H1 (cell line): ENCODE measurements around the gene KIF1B. TPM values are rescaled to one million over a fixed set of nuclear protein-coding genes. Genes with fewer than 3 reads are reported as not detected.

Experiments
- CTCF ChIA-PET: fragments of 300-600 bp; sonication (Branson Sonifier 250); formaldehyde crosslinking; loops from one replicate; lab custom pipeline; 2021; ENCODE audit not compliant: partially characterized antibody; lab: Charles Lee
- POLR2A ChIA-PET: fragments of 300-600 bp; sonication (Branson Sonifier 250); formaldehyde crosslinking; loops from one replicate; lab custom pipeline; 2021; ENCODE audit warnings: inconsistent platforms; ENCODE audit not compliant: partially characterized antibody; lab: Charles Lee
- DNase-seq, 2 experiments: peaks; one replicate each; pipeline versions ENCODE4 v3.0.0 to v3.0.0-alpha.2; 2010 to 2022; ENCODE audit warnings: low spot score in 2 of 2, low read depth in 1 of 2, mixed read lengths in 1 of 2
- FAIRE-seq: peaks from 2 replicates; lab custom pipeline; 2011; peaks lifted over from hg19 to GRCh38; lab: Jason Lieb, UNC
- H2AFZ ChIP-seq: 2 replicates; pipeline ENCODE4 v1.8.1; 2012; ENCODE audit warnings: low read length, inconsistent platforms
- H2AK5ac ChIP-seq: 2 replicates; pipeline ENCODE4 v1.6.1; 2013; ENCODE audit warnings: low read depth, low read length
- H2BK120ac ChIP-seq: replicated peaks from 2 replicates; pipeline ENCODE3; 2013; ENCODE audit warnings: low read depth, low read length, inconsistent platforms
- H2BK12ac ChIP-seq: 2 replicates; pipeline ENCODE4 v1.6.1; 2013; ENCODE audit warnings: low read depth, low read length
- H2BK15ac ChIP-seq: 2 replicates; pipeline ENCODE4 v1.6.1; 2013; ENCODE audit warnings: low read length
- H2BK20ac ChIP-seq: 2 replicates; pipeline ENCODE4 v1.6.1; 2013; ENCODE audit warnings: low read length
- H2BK5ac ChIP-seq: 2 replicates; pipeline ENCODE4 v1.6.1; 2013; ENCODE audit warnings: low read depth, low read length
- H3K14ac ChIP-seq: 2 replicates; pipeline ENCODE4 v1.6.1; 2013; ENCODE audit warnings: inconsistent platforms; ENCODE audit not compliant: insufficient read length
- H3K18ac ChIP-seq: 2 replicates; pipeline ENCODE4 v1.6.1; 2013; ENCODE audit warnings: low read length; ENCODE audit errors: extremely low read depth
- H3K23ac ChIP-seq: 2 replicates; pipeline ENCODE4 v1.6.1; 2013; ENCODE audit warnings: inconsistent platforms; ENCODE audit not compliant: insufficient read length
- H3K23me2 ChIP-seq: 2 replicates; pipeline ENCODE4 v1.6.1; 2013; ENCODE audit warnings: low read depth, low read length
- H3K27ac ChIP-seq: 2 replicates; pipeline ENCODE4 v1.6.1; 2011; ENCODE audit warnings: low read depth, low read length, inconsistent platforms
- H3K27me3 ChIP-seq, 4 experiments: replicated peaks in 1 of 4; 1 replicate in 1 of 4; 2 replicates in 3 of 4; pipeline versions ENCODE4 v1.6.1 to v1.8.1; 2011 to 2013; ENCODE audit warnings: low read length in 3 of 4, mild to moderate bottlenecking in 3 of 4, inconsistent platforms in 2 of 4, mixed read lengths in 2 of 4, moderate library complexity in 1 of 4; ENCODE audit not compliant: control insufficient read depth in 3 of 4, insufficient read depth in 3 of 4; ENCODE audit errors: extremely low read depth in 1 of 4
- H3K36me3 ChIP-seq, 4 experiments: 2 replicates each; pipeline versions ENCODE4 v1.6.1 to v1.8.1; 2011 to 2013; ENCODE audit warnings: mild to moderate bottlenecking in 4 of 4, low read length in 3 of 4, moderate library complexity in 2 of 4, control low read depth in 1 of 4, inconsistent platforms in 1 of 4; ENCODE audit not compliant: insufficient read depth in 4 of 4, control insufficient read depth in 2 of 4
- H3K4ac ChIP-seq: replicated peaks from 2 replicates; pipeline ENCODE3; 2013; ENCODE audit warnings: low read length, low read depth, mixed read lengths, inconsistent platforms; ENCODE audit not compliant: insufficient read length
- H3K4me1 ChIP-seq, 4 experiments: replicated peaks in 1 of 4; 1 replicate in 1 of 4; 2 replicates in 3 of 4; pipeline versions ENCODE4 v1.6.1 to v1.8.1; 2011 to 2013; ENCODE audit warnings: low read length in 3 of 4, inconsistent platforms in 2 of 4, mixed read lengths in 1 of 4; ENCODE audit not compliant: insufficient read depth in 4 of 4, control insufficient read depth in 3 of 4
- H3K4me2 ChIP-seq, 2 experiments: 2 replicates each; pipeline versions ENCODE4 v1.6.1 to v1.8.1; 2011 to 2013; ENCODE audit warnings: low read depth in 2 of 2, low read length in 2 of 2, control low read depth in 1 of 2, inconsistent platforms in 1 of 2, mild to moderate bottlenecking in 1 of 2; ENCODE audit not compliant: insufficient read depth in 1 of 2
- H3K4me3 ChIP-seq, 4 experiments: fragments of 200-600, 300-600 bp in 1 of 4; sonication (generic), shearing (Covaris generic), sonication (Bioruptor Twin) in 1 of 4; 2 replicates each; pipeline versions ENCODE4 v1.5.1 to v1.8.1; 2011 to 2016; ENCODE audit warnings: low read length in 4 of 4, low read depth in 3 of 4, control low read depth in 2 of 4, inconsistent platforms in 2 of 4, mild to moderate bottlenecking in 2 of 4, mixed read lengths in 1 of 4, moderate library complexity in 1 of 4; ENCODE audit not compliant: insufficient read depth in 2 of 4; ENCODE audit errors: extremely low read depth in 1 of 4
- H3K56ac ChIP-seq: replicated peaks from 2 replicates; pipeline ENCODE3; 2013; ENCODE audit warnings: low read depth, mild to moderate bottlenecking, mixed read lengths, low read length, inconsistent platforms; ENCODE audit not compliant: insufficient read length
- H3K79me1 ChIP-seq: 2 replicates; pipeline ENCODE4 v1.6.1; 2013; ENCODE audit warnings: low read depth, low read length, control low read depth
- H3K79me2 ChIP-seq, 2 experiments: 2 replicates each; pipeline versions ENCODE4 v1.6.1 to v1.8.1; 2012 to 2013; ENCODE audit warnings: low read length in 2 of 2, mild to moderate bottlenecking in 2 of 2, inconsistent platforms in 1 of 2; ENCODE audit not compliant: insufficient read depth in 2 of 2, control insufficient read depth in 1 of 2
- H3K9ac ChIP-seq, 4 experiments: replicated peaks in 1 of 4; 1 replicate in 1 of 4; 2 replicates in 3 of 4; pipeline versions ENCODE4 v1.6.1 to v1.8.1; 2011 to 2013; ENCODE audit warnings: low read depth in 3 of 4, low read length in 3 of 4, control low read depth in 2 of 4, mild to moderate bottlenecking in 2 of 4, moderate library complexity in 2 of 4, inconsistent platforms in 1 of 4; ENCODE audit errors: extremely low read depth in 1 of 4
- H3K9me3 ChIP-seq, 2 experiments: 2 replicates each; pipeline versions ENCODE4 v1.6.1 to v1.8.1; 2012 to 2013; ENCODE audit warnings: mild to moderate bottlenecking in 2 of 2, moderate library complexity in 2 of 2, control low read depth in 1 of 2, inconsistent platforms in 1 of 2, low read depth in 1 of 2, low read length in 1 of 2, mixed read lengths in 1 of 2; ENCODE audit not compliant: insufficient read depth in 2 of 2
- H4K20me1 ChIP-seq, 2 experiments: replicated peaks in 1 of 2; 2 replicates each; pipeline versions ENCODE3 to v1.8.1; 2011 to 2013; ENCODE audit warnings: inconsistent platforms in 2 of 2, low read length in 2 of 2, mild to moderate bottlenecking in 1 of 2; ENCODE audit not compliant: insufficient read depth in 2 of 2, control insufficient read depth in 1 of 2
- H4K5ac ChIP-seq: 2 replicates; pipeline ENCODE4 v1.6.1; 2013; ENCODE audit warnings: low read length, low read depth, mixed read lengths, inconsistent platforms; ENCODE audit not compliant: insufficient read length
- H4K8ac ChIP-seq: 2 replicates; pipeline ENCODE4 v1.8.0; 2013; ENCODE audit warnings: mild to moderate bottlenecking, moderate library complexity, low read length, inconsistent platforms; ENCODE audit not compliant: insufficient read depth; ENCODE audit errors: extremely low read depth
- H4K91ac ChIP-seq: replicated peaks from 2 replicates; pipeline ENCODE3; 2013; ENCODE audit warnings: low read length, mixed read lengths, inconsistent platforms; ENCODE audit not compliant: insufficient read length
- ASH2L ChIP-seq: fragments of 200-600, 300-600 bp; sonication (generic); IDR thresholded peaks from one replicate; pipeline ENCODE4 v1.7.1; 2017; ENCODE audit warnings: low read length
- BACH1 ChIP-seq: IDR thresholded peaks from 2 replicates; pipeline ENCODE4 v1.6.1; 2012; ENCODE audit warnings: low read length, improper control_type of control experiment
- BRCA1 ChIP-seq: IDR thresholded peaks from 2 replicates; pipeline ENCODE4 v1.6.1; 2012; ENCODE audit warnings: low read depth, low read length, improper control_type of control experiment
- CREB1 ChIP-seq: IDR thresholded peaks from 2 replicates; pipeline ENCODE4 v1.6.1; 2012; ENCODE audit warnings: inconsistent platforms
- FOSL1 ChIP-seq: IDR thresholded peaks from 2 replicates; pipeline ENCODE4 v1.6.1; 2011; ENCODE audit warnings: mild to moderate bottlenecking, low read depth, low read length, moderate library complexity; ENCODE audit not compliant: insufficient read depth
- GTF2F1 ChIP-seq: IDR thresholded peaks from 2 replicates; pipeline ENCODE4 v1.6.1; 2012; ENCODE audit warnings: low read depth, low read length, improper control_type of control experiment, borderline replicate concordance
- RAD21 ChIP-seq, 2 experiments: IDR thresholded peaks in 1 of 2; conservative IDR thresholded peaks in 1 of 2; 2 replicates each; pipeline ENCODE4 v1.6.1; 2011; ENCODE audit warnings: low read depth in 2 of 2, low read length in 2 of 2, improper control_type of control experiment in 1 of 2, inconsistent platforms in 1 of 2, mild to moderate bottlenecking in 1 of 2, moderate library complexity in 1 of 2
- SUZ12 ChIP-seq: fragments of 200-600 bp; sonication (generic); IDR thresholded peaks from 2 replicates; pipeline ENCODE4 v1.6.1; 2012; ENCODE audit warnings: mild to moderate bottlenecking, inconsistent platforms, low read length, moderate library complexity, mixed read lengths
- YY1 ChIP-seq: IDR thresholded peaks from 2 replicates; pipeline ENCODE4 v1.6.1; 2011; ENCODE audit warnings: low read depth, mild to moderate bottlenecking, low read length
- WGBS, 2 experiments: shearing (Covaris generic) in 1 of 2; methylation state at CpG; one replicate each; pipeline versions ENCODE4 v1.1.6 to v1.1.7; 2013 to 2015; ENCODE audit warnings: low lambda C conversion rate in 2 of 2, mixed read lengths in 2 of 2, inconsistent platforms in 1 of 2, low coverage in 1 of 2, missing lambda C conversion rate in 1 of 2; ENCODE audit not compliant: insufficient replicate concordance in 2 of 2, insufficient coverage in 1 of 2, insufficient read length in 1 of 2; ENCODE audit errors: extremely low coverage in 1 of 2, missing lambda C conversion rate in 1 of 2; 5-methylcytosine and 5-hydroxymethylcytosine counted together
- polyA plus RNA-seq, 7 experiments: library from polyadenylated mRNA; depleted of rRNA in 3 of 7; stranded (reverse) in 5 of 7; unstranded in 2 of 7; fragments of >200 nt in 5 of 7; fragments of 200-250 nt in 2 of 7; gene quantifications; 1 replicate in 5 of 7; 2 replicates in 1 of 7; 4 replicates in 1 of 7; pipeline versions ENCODE4 v1.2.1 to v1.2.3, GENCODE V29; 2011 to 2013; ENCODE audit warnings: missing spikeins in 2 of 7, mixed read lengths in 2 of 7
- total RNA-seq: library from RNA; stranded (reverse); fragmentation: NEBNext Ultra II Directional; extraction: Animal tissue kit (Norgen Biotek cat#: 25700); gene quantifications from 2 replicates; pipeline ENCODE4 v1.2.1, GENCODE V29; 2021
- TF ChIP-seq, protein P1 (sequence below): IDR thresholded peaks from 2 replicates; pipeline ENCODE4 v1.6.1; 2011; ENCODE audit warnings: low read depth, mild to moderate bottlenecking, low read length; ENCODE audit not compliant: insufficient read depth
- TF ChIP-seq, protein P2 (sequence below), 3 experiments: IDR thresholded peaks; 1 replicate in 2 of 3; 2 replicates in 1 of 3; pipeline versions ENCODE4 v1.5.1 to v1.6.1; 2011; ENCODE audit warnings: low read length in 3 of 3, mild to moderate bottlenecking in 3 of 3, inconsistent platforms in 2 of 3, low read depth in 1 of 3, moderate library complexity in 1 of 3; ENCODE audit not compliant: insufficient read depth in 1 of 3; ENCODE audit errors: control extremely low read depth in 1 of 3

KIF1B gene
- total and polyA plus RNA-seq, 2 of the 8 experiments (the other 6 are each of a cell fraction or from before 2014, with no cell fraction given) = 39.1 to 74.2 TPM

DNA sequence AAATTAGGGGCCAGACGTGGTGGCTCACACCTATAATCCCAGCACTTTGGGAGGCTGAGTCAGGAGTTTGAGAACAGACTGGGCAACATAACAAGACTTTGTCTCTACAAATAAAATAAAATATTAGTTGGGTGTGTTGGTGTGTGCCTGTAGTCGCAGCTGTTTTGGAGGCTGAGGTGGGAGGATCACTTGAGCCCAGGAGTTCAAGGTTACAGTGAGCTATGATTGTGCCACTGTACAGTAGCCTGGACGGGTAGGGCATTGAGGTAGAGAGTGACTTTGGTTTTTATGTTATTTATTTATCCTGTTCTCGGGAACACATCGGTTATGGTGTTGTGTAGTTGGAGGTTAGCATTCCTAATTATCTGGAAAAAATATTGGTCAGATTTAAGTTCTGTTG, 19.5 kb downstream of the KIF1B start:
- Histone ChIP-seq H4K20me1 (peaks cover 10 to 15% of the 10 kb centered on the region in 2 experiments), H3K27ac (no peak overlapping the region), H4K5ac (no peak overlapping the region), H3K9ac (no peak overlapping the region), H3K4me3 (no peak overlapping the region), H3K27me3 (no peaks in the 10 kb centered on the region), H4K91ac (no peak overlapping the region), H3K4me2 (no peak overlapping the region), H3K23me2 (no peaks in the 10 kb centered on the region; the same call in 1 of the 2 replicates), H2AFZ (no peak overlapping the region), H3K4ac (no peak overlapping the region), H2AK5ac (no peak overlapping the region), H3K79me2 (peaks cover 6 to 75% of the 10 kb centered on the region in 2 experiments), H3K14ac (no peak overlapping the region), H2BK120ac (no peak overlapping the region), H2BK15ac (no peak overlapping the region), H2BK5ac (no peak overlapping the region), H3K79me1 (peaks cover 9% of the 10 kb centered on the region), H3K56ac (no peak overlapping the region), H3K36me3 (peaks cover 0 to 11% (median 0%) of the 10 kb centered on the region in 4 experiments; a peak in 2 of 8 replicates), H2BK20ac (no peak overlapping the region), H3K4me1 (no peaks in the 10 kb centered on the region; a peak in 1 of 7 replicates), H2BK12ac (no peak overlapping the region), H3K18ac (no peak overlapping the region), H4K8ac (no peak overlapping the region), H3K23ac (no peak overlapping the region), H3K9me3 (peaks cover under 1 to 3% of the 10 kb centered on the region in 2 experiments; a peak in 2 of 4 replicates)
- DNase-seq (no peak), FAIRE-seq (no peak)
- POLR2A ChIA-PET = no interaction called here
- WGBS, 2 experiments = 86% methylated on average over 4 of the region's 5 CpGs; no CpG with 5 or more reads in 1 of the 2 experiments
- CTCF ChIA-PET = interaction anchor here (0.5 to 1.0 kb wide), 2 partner anchors 111 to 1105 kb away, joined by 3 read pairs; no protein-coding TSS in a partner anchor
- no peak for TF ChIP-seq RAD21 (IDR thresholded peaks at IDR 0.05 in 1 of 2, conservative IDR thresholded peaks at IDR 0.05 in 1 of 2; ENCODE audit: low read depth in 2 of 2, low read length in 2 of 2)
- no peak for TF ChIP-seq GTF2F1
- no peak for TF ChIP-seq CREB1
- no peak for TF ChIP-seq BRCA1
- no peak for TF ChIP-seq SUZ12
- no peak for TF ChIP-seq YY1
- no peak for TF ChIP-seq FOSL1
- no peak for TF ChIP-seq BACH1
- no peak for TF ChIP-seq ASH2L
- TF ChIP-seq, protein P1, sequence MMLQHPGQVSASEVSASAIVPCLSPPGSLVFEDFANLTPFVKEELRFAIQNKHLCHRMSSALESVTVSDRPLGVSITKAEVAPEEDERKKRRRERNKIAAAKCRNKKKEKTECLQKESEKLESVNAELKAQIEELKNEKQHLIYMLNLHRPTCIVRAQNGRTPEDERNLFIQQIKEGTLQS = no peak
- TF ChIP-seq, protein P2, sequence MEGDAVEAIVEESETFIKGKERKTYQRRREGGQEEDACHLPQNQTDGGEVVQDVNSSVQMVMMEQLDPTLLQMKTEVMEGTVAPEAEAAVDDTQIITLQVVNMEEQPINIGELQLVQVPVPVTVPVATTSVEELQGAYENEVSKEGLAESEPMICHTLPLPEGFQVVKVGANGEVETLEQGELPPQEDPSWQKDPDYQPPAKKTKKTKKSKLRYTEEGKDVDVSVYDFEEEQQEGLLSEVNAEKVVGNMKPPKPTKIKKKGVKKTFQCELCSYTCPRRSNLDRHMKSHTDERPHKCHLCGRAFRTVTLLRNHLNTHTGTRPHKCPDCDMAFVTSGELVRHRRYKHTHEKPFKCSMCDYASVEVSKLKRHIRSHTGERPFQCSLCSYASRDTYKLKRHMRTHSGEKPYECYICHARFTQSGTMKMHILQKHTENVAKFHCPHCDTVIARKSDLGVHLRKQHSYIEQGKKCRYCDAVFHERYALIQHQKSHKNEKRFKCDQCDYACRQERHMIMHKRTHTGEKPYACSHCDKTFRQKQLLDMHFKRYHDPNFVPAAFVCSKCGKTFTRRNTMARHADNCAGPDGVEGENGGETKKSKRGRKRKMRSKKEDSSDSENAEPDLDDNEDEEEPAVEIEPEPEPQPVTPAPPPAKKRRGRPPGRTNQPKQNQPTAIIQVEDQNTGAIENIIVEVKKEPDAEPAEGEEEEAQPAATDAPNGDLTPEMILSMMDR (IDR thresholded peaks at IDR 0.05; ENCODE audit: control extremely low read depth in 1 of 3, insufficient read depth in 1 of 3, low read depth in 1 of 3, low read length in 3 of 3) = no peak
